ENCODE data around the gene OMG. TPM values are rescaled to one million over a fixed set of nuclear protein-coding genes. Genes with fewer than 3 reads are reported as not detected.
"Not testable (repeated sequence)": the region's sequence is repeated elsewhere in the genome, so short reads cannot be mapped to it uniquely, and the experiment has no call there.

The OMG gene
- total RNA-seq, 1 donor from 2014 or later, result not detected

GRCh38 chr17:31272236-31272635 is 24.8 kb downstream of the OMG start:
- Histone ChIP-seq H3K27me3 (ENCODE audit: control insufficient read depth in 3 of 3, insufficient read depth in 3 of 3, low read length in 3 of 3) (no peaks in the 10 kb centered on the region), H3K36me3 (ENCODE audit: control insufficient read depth in 3 of 3, insufficient read depth in 3 of 3, low read length in 3 of 3) (peaks cover 0 to 8% (median 1%) of the 10 kb centered on the region in 3 donors), H3K4me1 (ENCODE audit: control insufficient read depth in 3 of 3, insufficient read depth in 3 of 3, low read length in 3 of 3) (peaks cover 4 to 5% (median 4%) of the 10 kb centered on the region in 3 donors), H3K9ac (ENCODE audit: low read depth in 1 of 3, low read length in 3 of 3) (no peak overlapping the region), H3K27ac (ENCODE audit: low read depth, low read length) (no peak overlapping the region), H3K9me3 (ENCODE audit: control insufficient read depth in 3 of 3, low read length in 3 of 3) (no peaks in the 10 kb centered on the region), H3K4me3 (ENCODE audit: low read length in 3 of 3) (no peak overlapping the region)

GRCh38 chr17:31269578-31269983 is 27.5 kb downstream of the OMG start:
- Histone ChIP-seq H3K27me3 (ENCODE audit: control insufficient read depth in 3 of 3, insufficient read depth in 3 of 3, low read length in 3 of 3) (no peaks in the 10 kb centered on the region), H3K9ac (ENCODE audit: low read depth in 1 of 3, low read length in 3 of 3) (no peak overlapping the region), H3K9me3 (ENCODE audit: control insufficient read depth in 3 of 3, low read length in 3 of 3) (no peaks in the 10 kb centered on the region), H3K4me1 (ENCODE audit: control insufficient read depth in 3 of 3, insufficient read depth in 3 of 3, low read length in 3 of 3) (peaks cover 4 to 5% (median 4%) of the 10 kb centered on the region in 3 donors), H3K27ac (ENCODE audit: low read depth, low read length) (no peak overlapping the region), H3K4me3 (ENCODE audit: low read length in 3 of 3) (no peak overlapping the region), H3K36me3 (ENCODE audit: control insufficient read depth in 3 of 3, insufficient read depth in 3 of 3, low read length in 3 of 3) (peaks cover 4 to 11% (median 7%) of the 10 kb centered on the region in 3 donors)

- Histone ChIP-seq H3K27ac (ENCODE audit: low read depth, low read length) (no peak overlapping the region), H3K4me3 (ENCODE audit: low read length in 3 of 3) (no peak overlapping the region), H3K9me3 (ENCODE audit: control insufficient read depth in 3 of 3, low read length in 3 of 3) (no peaks in the 10 kb centered on the region), H3K4me1 (ENCODE audit: control insufficient read depth in 3 of 3, insufficient read depth in 3 of 3, low read length in 3 of 3) (peaks cover 4 to 5% (median 4%) of the 10 kb centered on the region in 3 donors), H3K36me3 (ENCODE audit: control insufficient read depth in 3 of 3, insufficient read depth in 3 of 3, low read length in 3 of 3) (peaks cover 4 to 11% (median 7%) of the 10 kb centered on the region in 3 donors), H3K9ac (ENCODE audit: low read depth in 1 of 3, low read length in 3 of 3) (no peak overlapping the region), H3K27me3 (ENCODE audit: control insufficient read depth in 3 of 3, insufficient read depth in 3 of 3, low read length in 3 of 3) (no peaks in the 10 kb centered on the region)
These were observed 27.9 kb downstream of the OMG start for GRCh38 chr17:31269036-31269577.

GRCh38 chr17:31266042-31266441 is 31.0 kb downstream of the OMG start:
- H3K36me3 ChIP-seq (ENCODE audit: control insufficient read depth in 3 of 3, insufficient read depth in 3 of 3, low read length in 3 of 3), result peaks cover 4 to 16% (median 7%) of the 10 kb centered on the region in 3 donors
- H3K27ac ChIP-seq (ENCODE audit: low read depth, low read length), result no peak overlapping the region
- peaks cover 4 to 5% (median 4%) of the 10 kb centered on the region in 3 donors for H3K4me1 ChIP-seq (ENCODE audit: control insufficient read depth in 3 of 3, insufficient read depth in 3 of 3, low read length in 3 of 3)
- no peak overlapping the region for H3K4me3 ChIP-seq (ENCODE audit: low read length in 3 of 3)
- no peak overlapping the region for H3K9ac ChIP-seq (ENCODE audit: low read depth in 1 of 3, low read length in 3 of 3)
- no peaks in the 10 kb centered on the region for H3K9me3 ChIP-seq (ENCODE audit: control insufficient read depth in 3 of 3, low read length in 3 of 3)
- H3K27me3 ChIP-seq (ENCODE audit: control insufficient read depth in 3 of 3, insufficient read depth in 3 of 3, low read length in 3 of 3), result no peaks in the 10 kb centered on the region

- peaks cover 4 to 19% (median 7%) of the 10 kb centered on the region in 3 donors for H3K36me3 ChIP-seq (ENCODE audit: control insufficient read depth in 3 of 3, insufficient read depth in 3 of 3, low read length in 3 of 3)
- not testable (repeated sequence) for H3K9me3 ChIP-seq (ENCODE audit: control insufficient read depth in 3 of 3, low read length in 3 of 3)
These were observed 34.1 kb downstream of the OMG start for GRCh38 chr17:31262923-31263322.

GRCh38 chr17:31261601-31262000 is 35.4 kb downstream of the OMG start:
- Histone ChIP-seq H3K9me3 (ENCODE audit: control insufficient read depth in 3 of 3, low read length in 3 of 3) (no peaks in the 10 kb centered on the region), H3K27me3 (ENCODE audit: control insufficient read depth in 3 of 3, insufficient read depth in 3 of 3, low read length in 3 of 3) (no peaks in the 10 kb centered on the region), H3K4me1 (ENCODE audit: control insufficient read depth in 3 of 3, insufficient read depth in 3 of 3, low read length in 3 of 3) (no peaks in the 10 kb centered on the region), H3K4me3 (ENCODE audit: low read length in 3 of 3) (no peak overlapping the region), H3K9ac (ENCODE audit: low read depth in 1 of 3, low read length in 3 of 3) (no peak overlapping the region), H3K36me3 (ENCODE audit: control insufficient read depth in 3 of 3, insufficient read depth in 3 of 3, low read length in 3 of 3) (peaks cover 4 to 19% (median 7%) of the 10 kb centered on the region in 3 donors), H3K27ac (ENCODE audit: low read depth, low read length) (no peak overlapping the region)

More at GRCh38 chr17:31262923-31263322, 34.1 kb downstream of the OMG start:
- not testable (repeated sequence) for H3K27me3 ChIP-seq (ENCODE audit: control insufficient read depth in 3 of 3, insufficient read depth in 3 of 3, low read length in 3 of 3); H3K27ac ChIP-seq (ENCODE audit: low read depth, low read length); H3K4me3 ChIP-seq (ENCODE audit: low read length in 3 of 3); H3K4me1 ChIP-seq (ENCODE audit: control insufficient read depth in 3 of 3, insufficient read depth in 3 of 3, low read length in 3 of 3); H3K9ac ChIP-seq (ENCODE audit: low read depth in 1 of 3, low read length in 3 of 3)

GRCh38 chr17:31260151-31260550 is 36.9 kb downstream of the OMG start:
- no peak overlapping the region for H3K4me3 ChIP-seq (ENCODE audit: low read length in 3 of 3)
- no peaks in the 10 kb centered on the region for H3K27me3 ChIP-seq (ENCODE audit: control insufficient read depth in 3 of 3, insufficient read depth in 3 of 3, low read length in 3 of 3)
- H3K9ac ChIP-seq (ENCODE audit: low read depth in 1 of 3, low read length in 3 of 3), result no peak overlapping the region
- H3K4me1 ChIP-seq (ENCODE audit: control insufficient read depth in 3 of 3, insufficient read depth in 3 of 3, low read length in 3 of 3), result no peaks in the 10 kb centered on the region
- H3K27ac ChIP-seq (ENCODE audit: low read depth, low read length), result no peak overlapping the region
- H3K9me3 ChIP-seq (ENCODE audit: control insufficient read depth in 3 of 3, low read length in 3 of 3), result no peaks in the 10 kb centered on the region
- peaks cover 0 to 13% (median 1%) of the 10 kb centered on the region in 3 donors for H3K36me3 ChIP-seq (ENCODE audit: control insufficient read depth in 3 of 3, insufficient read depth in 3 of 3, low read length in 3 of 3)

- no peaks in the 10 kb centered on the region for H3K4me1 ChIP-seq (ENCODE audit: control insufficient read depth in 3 of 3, insufficient read depth in 3 of 3, low read length in 3 of 3)
- no peak overlapping the region for H3K9ac ChIP-seq (ENCODE audit: low read depth in 1 of 3, low read length in 3 of 3)
- H3K9me3 ChIP-seq (ENCODE audit: control insufficient read depth in 3 of 3, low read length in 3 of 3), result no peaks in the 10 kb centered on the region
- H3K27ac ChIP-seq (ENCODE audit: low read depth, low read length), result no peak overlapping the region
- H3K27me3 ChIP-seq (ENCODE audit: control insufficient read depth in 3 of 3, insufficient read depth in 3 of 3, low read length in 3 of 3), result no peaks in the 10 kb centered on the region
- H3K36me3 ChIP-seq (ENCODE audit: control insufficient read depth in 3 of 3, insufficient read depth in 3 of 3, low read length in 3 of 3), result peaks cover 0 to 13% (median 0%) of the 10 kb centered on the region in 3 donors
- H3K4me3 ChIP-seq (ENCODE audit: low read length in 3 of 3), result no peak overlapping the region
These were observed 40.1 kb downstream of the OMG start for GRCh38 chr17:31256936-31257335.

GRCh38 chr17:31254654-31255053 is 42.4 kb downstream of the OMG start:
- Histone ChIP-seq H3K9ac (ENCODE audit: low read depth in 1 of 3, low read length in 3 of 3) (no peak overlapping the region), H3K27me3 (ENCODE audit: control insufficient read depth in 3 of 3, insufficient read depth in 3 of 3, low read length in 3 of 3) (no peaks in the 10 kb centered on the region), H3K27ac (ENCODE audit: low read depth, low read length) (no peak overlapping the region), H3K36me3 (ENCODE audit: control insufficient read depth in 3 of 3, insufficient read depth in 3 of 3, low read length in 3 of 3) (no peaks in the 10 kb centered on the region), H3K4me3 (ENCODE audit: low read length in 3 of 3) (no peak overlapping the region), H3K4me1 (ENCODE audit: control insufficient read depth in 3 of 3, insufficient read depth in 3 of 3, low read length in 3 of 3) (peaks cover 0 to 3% (median 2%) of the 10 kb centered on the region in 3 donors), H3K9me3 (ENCODE audit: control insufficient read depth in 3 of 3, low read length in 3 of 3) (no peaks in the 10 kb centered on the region)

- Histone ChIP-seq H3K27ac (ENCODE audit: low read depth, low read length) (no peak overlapping the region), H3K36me3 (ENCODE audit: control insufficient read depth in 3 of 3, insufficient read depth in 3 of 3, low read length in 3 of 3) (no peaks in the 10 kb centered on the region), H3K4me3 (ENCODE audit: low read length in 3 of 3) (no peak overlapping the region), H3K4me1 (ENCODE audit: control insufficient read depth in 3 of 3, insufficient read depth in 3 of 3, low read length in 3 of 3) (peaks cover 0 to 3% (median 2%) of the 10 kb centered on the region in 3 donors), H3K27me3 (ENCODE audit: control insufficient read depth in 3 of 3, insufficient read depth in 3 of 3, low read length in 3 of 3) (no peaks in the 10 kb centered on the region), H3K9me3 (ENCODE audit: control insufficient read depth in 3 of 3, low read length in 3 of 3) (no peaks in the 10 kb centered on the region), H3K9ac (ENCODE audit: low read depth in 1 of 3, low read length in 3 of 3) (no peak overlapping the region)
These were observed 44.3 kb downstream of the OMG start for GRCh38 chr17:31252741-31253140.

All from skeletal muscle tissue (tissue), 4 donors.